Endothelial cell of umbilical vein (primary cell): Measurements from ENCODE around the gene RNF113B. TPM values are rescaled to one million over a fixed set of nuclear protein-coding genes. Genes with fewer than 3 reads are reported as not detected.

ENCODE experiments used
- BruUV-seq: library from RNA; stranded (reverse); fragments of 400-500 nt; replicated peaks from 2 replicates; lab custom pipeline; 2021; lab: Mats Ljungman, UMichigan
- CTCF ChIA-PET: fragments of 300-600, 350-600 bp; sonication (Branson Sonifier 250); formaldehyde crosslinking; loops from one replicate; lab custom pipeline; 2021; ENCODE audit warnings: antibody characterized with exemption, inconsistent platforms; lab: Charles Lee
- POLR2A ChIA-PET: fragments of 300-600, 350-600 bp; sonication (Branson Sonifier 250); formaldehyde crosslinking; loops from one replicate; lab custom pipeline; 2021; ENCODE audit warnings: antibody characterized with exemption, inconsistent platforms; lab: Charles Lee
- DNase-seq: peaks from one replicate; pipeline ENCODE4 v3.0.0-alpha.2; 2011; ENCODE audit warnings: low read depth, low spot score
- FAIRE-seq: peaks from 2 replicates; lab custom pipeline; 2011; peaks lifted over from hg19 to GRCh38; lab: Jason Lieb, UNC
- H2AFZ ChIP-seq: 2 replicates; pipeline ENCODE4 v1.6.0; 2012; ENCODE audit warnings: low read depth, low read length, control low read depth, inconsistent platforms
- H3K27ac ChIP-seq: 2 replicates; pipeline ENCODE4 v1.5.1; 2011; ENCODE audit warnings: low read depth, mild to moderate bottlenecking, control low read depth, low read length, moderate library complexity; ENCODE audit not compliant: insufficient read depth
- H3K27me3 ChIP-seq, 2 experiments: 2 replicates each; pipeline versions ENCODE4 v1.6.0 to v1.6.1; 2011; ENCODE audit warnings: low read length in 2 of 2, mixed read lengths in 1 of 2; ENCODE audit not compliant: control insufficient read depth in 2 of 2, insufficient read depth in 2 of 2
- H3K36me3 ChIP-seq, 2 experiments: 2 replicates in 1 of 2; 3 replicates in 1 of 2; pipeline ENCODE4 v1.5.1; 2011; ENCODE audit warnings: low read length in 2 of 2, mild to moderate bottlenecking in 1 of 2, moderate library complexity in 1 of 2; ENCODE audit not compliant: control insufficient read depth in 2 of 2, insufficient read depth in 2 of 2; ENCODE audit errors: extremely low read depth in 1 of 2
- H3K4me1 ChIP-seq: 3 replicates; pipeline ENCODE4 v1.5.1; 2011; ENCODE audit warnings: mild to moderate bottlenecking, low read length; ENCODE audit not compliant: control insufficient read depth, insufficient read depth; ENCODE audit errors: extremely low read depth
- H3K4me2 ChIP-seq: 2 replicates; pipeline ENCODE4 v1.6.1; 2011; ENCODE audit warnings: low read length, control low read depth, mixed read lengths; ENCODE audit not compliant: insufficient read depth
- H3K4me3 ChIP-seq, 3 experiments: fragments of 200-600 bp in 1 of 3; sonication (generic), shearing (Covaris generic) in 1 of 3; replicated peaks in 1 of 3; 2 replicates each; pipeline ENCODE4 v1.5.1; 2011 to 2016; ENCODE audit warnings: control low read depth in 3 of 3, low read length in 3 of 3, mild to moderate bottlenecking in 2 of 3, inconsistent platforms in 1 of 3, low read depth in 1 of 3, moderate library complexity in 1 of 3; ENCODE audit not compliant: insufficient read depth in 1 of 3
- H3K79me2 ChIP-seq: 2 replicates; pipeline ENCODE4 v1.6.0; 2012; ENCODE audit warnings: low read length, inconsistent platforms; ENCODE audit not compliant: control insufficient read depth, insufficient read depth
- H3K9ac ChIP-seq: replicated peaks from 2 replicates; pipeline ENCODE3; 2011; ENCODE audit warnings: low read length, control low read depth; ENCODE audit not compliant: insufficient read depth; ENCODE audit errors: extremely low read depth
- H3K9me1 ChIP-seq: replicated peaks from 3 replicates; pipeline ENCODE4 v1.6.0; 2011; ENCODE audit warnings: mild to moderate bottlenecking, low read length; ENCODE audit not compliant: control insufficient read depth, insufficient read depth; ENCODE audit errors: extremely low read depth
- H3K9me3 ChIP-seq: replicated peaks from 2 replicates; pipeline ENCODE4 v1.5.1; 2012; ENCODE audit warnings: low read length, inconsistent platforms; ENCODE audit not compliant: control insufficient read depth, insufficient read depth
- H4K20me1 ChIP-seq: replicated peaks from 2 replicates; pipeline ENCODE3; 2011; ENCODE audit warnings: mild to moderate bottlenecking, low read length; ENCODE audit not compliant: control insufficient read depth, insufficient read depth; ENCODE audit errors: extremely low read depth
- EZH2 ChIP-seq: IDR thresholded peaks from 2 replicates; pipeline ENCODE4 v1.6.1; 2012; ENCODE audit warnings: borderline replicate concordance, low read depth, mild to moderate bottlenecking, moderate library complexity, low read length, inconsistent platforms; ENCODE audit not compliant: severe bottlenecking
- FOS ChIP-seq: IDR thresholded peaks from 2 replicates; pipeline ENCODE4 v1.6.1; 2011; ENCODE audit warnings: mild to moderate bottlenecking, low read length, moderate library complexity, borderline replicate concordance; ENCODE audit not compliant: insufficient read depth
- GATA2 ChIP-seq: IDR thresholded peaks from 2 replicates; pipeline ENCODE4 v1.7.0; 2011; ENCODE audit warnings: low read depth, mild to moderate bottlenecking, moderate library complexity, mixed read lengths, low read length; ENCODE audit not compliant: insufficient read length, insufficient read depth
- JUN ChIP-seq: IDR thresholded peaks from 2 replicates; pipeline ENCODE4 v1.6.1; 2011; ENCODE audit warnings: borderline replicate concordance, low read depth; ENCODE audit not compliant: insufficient read length, insufficient read depth
- MYC ChIP-seq: IDR thresholded peaks from one replicate; pipeline ENCODE4 v1.6.1; 2011; ENCODE audit warnings: mild to moderate bottlenecking, low read depth, low read length
- POLR2A ChIP-seq: IDR thresholded peaks from 2 replicates; pipeline ENCODE4 v1.6.1; 2012; ENCODE audit warnings: low read depth, mild to moderate bottlenecking, control low read depth, low read length
- POLR2AphosphoS5 ChIP-seq: IDR thresholded peaks from 2 replicates; pipeline ENCODE4 v1.6.1; 2012; ENCODE audit warnings: low read depth, mild to moderate bottlenecking, control low read depth, low read length, moderate library complexity; ENCODE audit not compliant: insufficient read depth
- dilution Hi-C: fragments of 300-500 bp; cut with MboI; formaldehyde crosslinking; loops from one replicate; pipeline ENCODE4 v1.15.0; 2019; ENCODE audit warnings: low sequenced_read_pairs; ENCODE audit not compliant: extremely low pct_ligation_motif_present
- intact Hi-C: fragments of 100-400 bp; cut with micrococcal nuclease; formaldehyde crosslinking; loops from one replicate; pipeline ENCODE4 v1.10.0; 2022
- polyA plus RNA-seq, 4 experiments: library from polyadenylated mRNA; depleted of rRNA in 3 of 4; stranded (reverse) in 3 of 4; unstranded in 1 of 4; fragments of >200 nt; gene quantifications; 2 replicates each; pipeline versions ENCODE4 v1.2.1 to v1.2.3, GENCODE V29; 2011 to 2012; ENCODE audit warnings: missing spikeins in 1 of 4
- total RNA-seq: library from RNA; stranded (reverse); gene quantifications from 2 replicates; pipeline ENCODE4 v1.2.3, GENCODE V29; 2021
- TF ChIP-seq, protein P1 (sequence below): IDR thresholded peaks from 2 replicates; pipeline ENCODE4 v1.6.1; 2011; ENCODE audit not compliant: insufficient read depth, insufficient read length
- TF ChIP-seq, protein P2 (sequence below), 2 donors: IDR thresholded peaks; 1 replicate in 1 of 2; 2 replicates in 1 of 2; pipeline ENCODE4 v1.5.1; 2011; ENCODE audit warnings: low read length in 2 of 2, mild to moderate bottlenecking in 2 of 2, moderate library complexity in 2 of 2, control low read depth in 1 of 2, inconsistent platforms in 1 of 2, low read depth in 1 of 2; ENCODE audit not compliant: insufficient read depth in 1 of 2; ENCODE audit errors: extremely low read depth in 1 of 2

The RNF113B gene
- total and polyA plus RNA-seq, 2 donors (not counting 3 experiments of a cell fraction or from before 2014, with no cell fraction given), result not detected

DNA sequence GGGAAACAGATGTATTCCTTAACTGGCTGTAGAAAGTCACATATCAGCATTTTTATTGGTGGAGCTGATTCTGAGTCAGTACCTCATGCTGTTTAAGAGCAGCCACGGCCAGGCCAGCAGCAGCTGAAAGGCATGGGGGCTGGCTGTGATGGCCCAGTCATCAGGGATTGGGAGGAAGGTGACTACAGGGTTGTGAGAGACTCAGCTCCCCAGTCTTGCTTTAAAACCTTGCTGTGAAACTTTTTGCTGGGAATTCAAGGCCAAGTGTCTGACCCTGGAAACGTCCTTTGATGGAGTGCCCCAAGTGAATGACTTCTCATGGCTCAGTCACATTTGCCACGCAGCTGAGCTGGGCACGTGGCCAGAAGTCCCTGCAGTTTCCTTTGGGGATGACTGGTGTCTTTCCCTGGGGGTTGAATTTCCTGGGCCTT lies 39.1 kb upstream of the RNF113B start:
- Histone ChIP-seq H3K27ac (no peak overlapping the region), H3K9me3 (no peaks in the 10 kb centered on the region), H3K9ac (no peak overlapping the region), H3K9me1 (no peaks in the 10 kb centered on the region), H3K36me3 (no peaks in the 10 kb centered on the region), H3K4me3 (no peak overlapping the region), H3K27me3 (no peaks in the 10 kb centered on the region), H3K4me2 (no peak overlapping the region), H3K79me2 (no peaks in the 10 kb centered on the region), H4K20me1 (no peaks in the 10 kb centered on the region), H2AFZ (no peak overlapping the region), H3K4me1 (peaks cover 18% of the 10 kb centered on the region)
- dilution Hi-C loops, result no loop called here
- intact Hi-C loops, result loop anchor here (2.0 kb wide), 1 partner anchor 37 kb away; no protein-coding TSS in a partner anchor
- POLR2A ChIA-PET, result no interaction called here
- peak; percentile 84 for FAIRE-seq
- TF ChIP-seq, protein P1, sequence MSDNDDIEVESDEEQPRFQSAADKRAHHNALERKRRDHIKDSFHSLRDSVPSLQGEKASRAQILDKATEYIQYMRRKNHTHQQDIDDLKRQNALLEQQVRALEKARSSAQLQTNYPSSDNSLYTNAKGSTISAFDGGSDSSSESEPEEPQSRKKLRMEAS, result no peak
- TF ChIP-seq FOS, result peak; percentile 20
- CTCF ChIA-PET, result interaction anchor here (0.7 kb wide), 1 partner anchor 42 kb away, joined by 3 read pairs; no protein-coding TSS in a partner anchor
- no TSS peak for BruUV-seq
- peak; percentile 70 for DNase-seq

DNA sequence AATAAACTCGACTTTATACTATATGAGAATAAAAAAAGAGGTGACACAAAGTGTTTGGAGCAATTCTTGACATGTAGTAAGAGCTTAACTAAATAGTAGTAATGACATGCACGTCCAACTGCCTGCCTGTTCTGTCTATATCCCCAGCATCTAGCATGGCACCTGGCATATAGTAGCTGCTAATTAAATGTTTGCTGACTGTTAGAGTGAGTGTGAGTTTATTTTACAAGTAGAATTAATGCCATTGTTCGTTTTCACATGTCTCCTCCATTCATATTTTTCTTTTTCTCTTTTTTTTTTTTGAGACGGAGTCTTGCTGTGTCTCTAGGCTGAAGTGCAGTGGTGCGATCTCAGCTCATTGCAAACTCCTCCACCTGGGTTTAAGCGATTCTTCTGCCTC lies 38.4 kb upstream of the RNF113B start:
- no peak overlapping the region for H2AFZ ChIP-seq
- no peak overlapping the region for H3K27ac ChIP-seq
- peaks cover 18% of the 10 kb centered on the region for H3K4me1 ChIP-seq
- intact Hi-C loops, result no loop called here
- H3K4me2 ChIP-seq, result no peak overlapping the region
- no peaks in the 10 kb centered on the region for H3K36me3 ChIP-seq
- FAIRE-seq (peak; percentile 18), DNase-seq (no peak)
- no TSS peak for BruUV-seq
- POLR2A ChIA-PET, result no interaction called here
- no peaks in the 10 kb centered on the region for H3K79me2 ChIP-seq
- TF ChIP-seq EZH2 (no peak), FOS (no peak), GATA2 (no peak), POLR2A (no peak), POLR2AphosphoS5 (no peak), JUN (no peak), MYC (no peak)
- TF ChIP-seq, protein P1, result no peak
- TF ChIP-seq, protein P2, sequence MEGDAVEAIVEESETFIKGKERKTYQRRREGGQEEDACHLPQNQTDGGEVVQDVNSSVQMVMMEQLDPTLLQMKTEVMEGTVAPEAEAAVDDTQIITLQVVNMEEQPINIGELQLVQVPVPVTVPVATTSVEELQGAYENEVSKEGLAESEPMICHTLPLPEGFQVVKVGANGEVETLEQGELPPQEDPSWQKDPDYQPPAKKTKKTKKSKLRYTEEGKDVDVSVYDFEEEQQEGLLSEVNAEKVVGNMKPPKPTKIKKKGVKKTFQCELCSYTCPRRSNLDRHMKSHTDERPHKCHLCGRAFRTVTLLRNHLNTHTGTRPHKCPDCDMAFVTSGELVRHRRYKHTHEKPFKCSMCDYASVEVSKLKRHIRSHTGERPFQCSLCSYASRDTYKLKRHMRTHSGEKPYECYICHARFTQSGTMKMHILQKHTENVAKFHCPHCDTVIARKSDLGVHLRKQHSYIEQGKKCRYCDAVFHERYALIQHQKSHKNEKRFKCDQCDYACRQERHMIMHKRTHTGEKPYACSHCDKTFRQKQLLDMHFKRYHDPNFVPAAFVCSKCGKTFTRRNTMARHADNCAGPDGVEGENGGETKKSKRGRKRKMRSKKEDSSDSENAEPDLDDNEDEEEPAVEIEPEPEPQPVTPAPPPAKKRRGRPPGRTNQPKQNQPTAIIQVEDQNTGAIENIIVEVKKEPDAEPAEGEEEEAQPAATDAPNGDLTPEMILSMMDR (IDR thresholded peaks at IDR 0.05; ENCODE audit: extremely low read depth in 1 of 2, insufficient read depth in 1 of 2, low read depth in 1 of 2, low read length in 2 of 2), result no peak
- no peaks in the 10 kb centered on the region for H3K9me1 ChIP-seq
- dilution Hi-C loops, result no loop called here
- no peak overlapping the region for H3K4me3 ChIP-seq
- no peaks in the 10 kb centered on the region for H3K9me3 ChIP-seq
- CTCF ChIA-PET, result interaction anchor here (0.7 kb wide), 1 partner anchor 42 kb away, joined by 3 read pairs; no protein-coding TSS in a partner anchor
- H3K9ac ChIP-seq, result no peak overlapping the region
- H4K20me1 ChIP-seq, result no peaks in the 10 kb centered on the region
- H3K27me3 ChIP-seq, result no peaks in the 10 kb centered on the region
